DOHH2 (cell line): ENCODE measurements around the gene PHACTR1.

Experiments used
- H3F3A ChIP-seq: fragments of 200-600 bp; sonication (generic), shearing (Covaris generic); 2 replicates; pipeline ENCODE4 v1.6.0; 2016; ENCODE audit warnings: antibody characterized with exemption, mild to moderate bottlenecking; ENCODE audit not compliant: control insufficient read depth, insufficient read depth
- H3K27ac ChIP-seq: fragments of 200-600 bp; sonication (generic); 2 replicates; pipeline ENCODE4 v1.5.1; 2014; ENCODE audit warnings: low read depth, mild to moderate bottlenecking, low read length, moderate library complexity
- H3K27me3 ChIP-seq: fragments of 200-600 bp; sonication (generic); 2 replicates; pipeline ENCODE4 v1.6.1; 2014; ENCODE audit warnings: mild to moderate bottlenecking, low read length, mixed read lengths; ENCODE audit not compliant: control insufficient read depth
- H3K36me3 ChIP-seq: fragments of 200-600 bp; sonication (generic); 2 replicates; pipeline ENCODE4 v1.6.1; 2014; ENCODE audit warnings: mild to moderate bottlenecking, low read length, moderate library complexity, mixed read lengths; ENCODE audit not compliant: control insufficient read depth
- H3K4me1 ChIP-seq: fragments of 200-600 bp; sonication (generic); 2 replicates; pipeline ENCODE4 v1.6.1; 2014; ENCODE audit warnings: mild to moderate bottlenecking, low read length, mixed read lengths; ENCODE audit not compliant: control insufficient read depth
- H3K4me2 ChIP-seq: fragments of 200-600 bp; sonication (generic); 2 replicates; pipeline ENCODE4 v1.6.0; 2014; ENCODE audit warnings: mild to moderate bottlenecking, low read length, moderate library complexity
- H3K4me3 ChIP-seq: fragments of 200-600 bp; sonication (generic); 2 replicates; pipeline ENCODE4 v1.5.1; 2014; ENCODE audit warnings: mild to moderate bottlenecking, low read length, mixed read lengths
- H3K79me2 ChIP-seq: fragments of 200-600 bp; sonication (generic); 2 replicates; pipeline ENCODE4 v1.6.1; 2014; ENCODE audit warnings: mild to moderate bottlenecking, low read length, mixed read lengths; ENCODE audit not compliant: control insufficient read depth
- H3K9me2 ChIP-seq: fragments of 200-600 bp; sonication (generic); replicated peaks from 2 replicates; pipeline ENCODE4 v1.6.1; 2014; ENCODE audit warnings: mild to moderate bottlenecking, low read length, mixed read lengths; ENCODE audit not compliant: control insufficient read depth
- H3K9me3 ChIP-seq: fragments of 200-600 bp; sonication (generic); 2 replicates; pipeline ENCODE4 v1.6.1; 2014; ENCODE audit warnings: antibody characterized with exemption, low read length, mixed read lengths; ENCODE audit not compliant: control insufficient read depth, insufficient read depth
- H4K20me1 ChIP-seq: fragments of 200-600 bp; sonication (generic); 2 replicates; pipeline ENCODE4 v1.6.0; 2014; ENCODE audit warnings: low read depth, mild to moderate bottlenecking, antibody characterized with exemption, low read length, moderate library complexity; ENCODE audit not compliant: control insufficient read depth, insufficient read depth
- CTCF ChIP-seq: fragments of 200-600 bp; sonication (generic); IDR thresholded peaks from one replicate; pipeline ENCODE4 v1.5.1; 2014; ENCODE audit warnings: antibody characterized with exemption, mild to moderate bottlenecking, low read depth, low read length; ENCODE audit not compliant: poor library complexity, severe bottlenecking
- EZH2phosphoT487 ChIP-seq: fragments of 200-600 bp; sonication (generic); IDR thresholded peaks from 2 replicates; pipeline ENCODE4 v1.6.1; 2017; ENCODE audit warnings: borderline replicate concordance, mild to moderate bottlenecking, antibody characterized with exemption, low read length, moderate library complexity, mixed read lengths

The PHACTR1 gene

GRCh38 chr6:12804952-12805645 lies 88.5 kb downstream of the PHACTR1 start:
- no peaks in the 10 kb centered on the region for H3K4me1 ChIP-seq
- H4K20me1 ChIP-seq, result no peaks in the 10 kb centered on the region
- no peaks in the 10 kb centered on the region for H3K9me3 ChIP-seq
- H3K4me3 ChIP-seq, result no peak overlapping the region
- TF ChIP-seq EZH2phosphoT487 (no peak), CTCF (no peak)
- H3K79me2 ChIP-seq, result no peaks in the 10 kb centered on the region
- no peaks in the 10 kb centered on the region for H3K27me3 ChIP-seq
- H3K4me2 ChIP-seq, result no peak overlapping the region
- H3F3A ChIP-seq, result no peaks in the 10 kb centered on the region
- no peaks in the 10 kb centered on the region for H3K9me2 ChIP-seq
- H3K36me3 ChIP-seq, result no peaks in the 10 kb centered on the region
- H3K27ac ChIP-seq, result no peak overlapping the region

- Histone ChIP-seq H3K9me3 (no peaks in the 10 kb centered on the region), H3K27me3 (no peaks in the 10 kb centered on the region), H3K9me2 (no peaks in the 10 kb centered on the region), H3K27ac (no peak overlapping the region), H3F3A (no peaks in the 10 kb centered on the region), H3K4me1 (no peaks in the 10 kb centered on the region), H3K4me2 (no peak overlapping the region), H3K4me3 (no peak overlapping the region), H4K20me1 (no peaks in the 10 kb centered on the region), H3K36me3 (no peaks in the 10 kb centered on the region), H3K79me2 (no peaks in the 10 kb centered on the region)
- no peak for TF ChIP-seq EZH2phosphoT487
- TF ChIP-seq CTCF, result no peak
These were observed 89.6 kb downstream of the PHACTR1 start for GRCh38 chr6:12806136-12806535.

- H3K9me3 ChIP-seq, result no peaks in the 10 kb centered on the region
These were observed 90.2 kb downstream of the PHACTR1 start for GRCh38 chr6:12806796-12807195.

More at GRCh38 chr6:12806796-12807195, 90.2 kb downstream of the PHACTR1 start:
- H3K27me3 ChIP-seq, result no peaks in the 10 kb centered on the region
- no peak overlapping the region for H3K4me2 ChIP-seq
- no peaks in the 10 kb centered on the region for H3K9me2 ChIP-seq
- H3K27ac ChIP-seq, result no peak overlapping the region
- no peaks in the 10 kb centered on the region for H4K20me1 ChIP-seq
- no peaks in the 10 kb centered on the region for H3F3A ChIP-seq
- H3K79me2 ChIP-seq, result no peaks in the 10 kb centered on the region
- H3K36me3 ChIP-seq, result no peaks in the 10 kb centered on the region
- no peaks in the 10 kb centered on the region for H3K4me1 ChIP-seq
- no peak for TF ChIP-seq CTCF
- TF ChIP-seq EZH2phosphoT487, result no peak
- no peak overlapping the region for H3K4me3 ChIP-seq
